Activated B cell treated with CpG ODN at 0.5 μM for 24 hours (primary cell): ENCODE measurements around the gene KCNQ2. TPM values are rescaled to one million over a fixed set of nuclear protein-coding genes. Genes with fewer than 3 reads are reported as not detected.

Source experiments
- ATAC-seq: fragments of 200-7000 bp; cut with Tn5 transposase; one replicate; pipeline ENCODE4 v1.10.0; 2021; ENCODE audit warnings: low read depth, mild to moderate bottlenecking, moderate library complexity
- CTCF ChIA-PET: fragments of 350-600 bp; sonication (Branson Sonifier 250); formaldehyde crosslinking; loops from one replicate; lab custom pipeline; 2021; ENCODE audit warnings: antibody characterized with exemption; lab: Charles Lee
- POLR2A ChIA-PET: fragments of 350-600 bp; sonication (Branson Sonifier 250); formaldehyde crosslinking; loops from one replicate; lab custom pipeline; 2021; ENCODE audit warnings: antibody characterized with exemption; lab: Charles Lee
- DNase-seq: peaks from one replicate; pipeline ENCODE4 v3.0.0; 2022
- H3K27ac Mint-ChIP-seq: one replicate; pipeline ENCODE4 v1.8.0; 2020; ENCODE audit warnings: mixed read lengths
- H3K27me3 Mint-ChIP-seq: one replicate; pipeline ENCODE4 v1.8.0; 2021; ENCODE audit warnings: mixed read lengths
- H3K36me3 Mint-ChIP-seq: one replicate; pipeline ENCODE4 v1.8.0; 2021; ENCODE audit warnings: low read depth, mixed read lengths
- H3K4me1 Mint-ChIP-seq: one replicate; pipeline ENCODE4 v1.8.0; 2021; ENCODE audit warnings: mixed read lengths
- H3K4me3 Mint-ChIP-seq: one replicate; pipeline ENCODE4 v1.8.0; 2020; ENCODE audit warnings: mild to moderate bottlenecking, mixed read lengths
- H3K9me3 Mint-ChIP-seq: one replicate; pipeline ENCODE4 v1.8.0; 2020; ENCODE audit warnings: mixed read lengths
- CTCF ChIP-seq: fragments of 200-600 bp; IDR thresholded peaks from one replicate; pipeline ENCODE4 v1.8.0; 2022; ENCODE audit warnings: antibody characterized with exemption, mild to moderate bottlenecking
- intact Hi-C: fragments of 100-400 bp; cut with micrococcal nuclease; formaldehyde crosslinking; loops from one replicate; pipeline ENCODE4 v1.15.1; 2024
- total RNA-seq: library from RNA; stranded (reverse); gene quantifications from 2 replicates; pipeline ENCODE4 v1.2.3, GENCODE V29; 2022

The KCNQ2 gene
- total RNA-seq, 1 donor from 2014 or later, result not detected

GRCh38 chr20:63462244-63462643 lies 10.2 kb downstream of the KCNQ2 start:
- POLR2A ChIA-PET, result no interaction called here
- H3K9me3 Mint-ChIP-seq, result no peaks in the 10 kb centered on the region
- ATAC-seq, result no peak
- H3K27ac Mint-ChIP-seq, result no peak overlapping the region
- DNase-seq, result no peak
- no peaks in the 10 kb centered on the region for H3K36me3 Mint-ChIP-seq
- H3K4me1 Mint-ChIP-seq, result peaks cover 8% of the 10 kb centered on the region
- peaks cover 42% of the 10 kb centered on the region for H3K27me3 Mint-ChIP-seq
- CTCF ChIA-PET, result no interaction called here
- intact Hi-C loops, result no loop called here
- TF ChIP-seq CTCF, result no peak
- H3K4me3 Mint-ChIP-seq, result no peak overlapping the region

- POLR2A ChIA-PET, result no interaction called here
- Mint-ChIP-seq H3K27me3 (peaks cover 41% of the 10 kb centered on the region), H3K27ac (no peak overlapping the region), H3K4me1 (peaks cover 8% of the 10 kb centered on the region), H3K4me3 (no peak overlapping the region), H3K36me3 (no peaks in the 10 kb centered on the region), H3K9me3 (no peaks in the 10 kb centered on the region)
- DNase-seq, result no peak
- peak; percentile 25 for ATAC-seq
- TF ChIP-seq CTCF, result no peak
- intact Hi-C loops, result no loop called here
- CTCF ChIA-PET, result no interaction called here
Measured at GRCh38 chr20:63461104-63461763, 11.2 kb downstream of the KCNQ2 start.

- Mint-ChIP-seq H3K9me3 (no peaks in the 10 kb centered on the region), H3K27ac (no peak overlapping the region), H3K4me1 (peaks cover 11% of the 10 kb centered on the region), H3K4me3 (no peak overlapping the region), H3K27me3 (peaks cover 36% of the 10 kb centered on the region), H3K36me3 (no peaks in the 10 kb centered on the region)
- POLR2A ChIA-PET, result no interaction called here
- DNase-seq (no peak), ATAC-seq (no peak)
- CTCF ChIA-PET, result no interaction called here
- TF ChIP-seq CTCF, result no peak
- intact Hi-C loops, result no loop called here
Measured at GRCh38 chr20:63459070-63459380, 13.4 kb downstream of the KCNQ2 start.

GRCh38 chr20:63458170-63459069 lies 14.0 kb downstream of the KCNQ2 start:
- ATAC-seq (no peak), DNase-seq (no peak)
- intact Hi-C loops, result no loop called here
- CTCF ChIA-PET, result no interaction called here
- Mint-ChIP-seq H3K27ac (no peak overlapping the region), H3K4me1 (peaks cover 11% of the 10 kb centered on the region), H3K9me3 (no peaks in the 10 kb centered on the region), H3K27me3 (peaks cover 34% of the 10 kb centered on the region), H3K36me3 (no peaks in the 10 kb centered on the region), H3K4me3 (no peak overlapping the region)
- POLR2A ChIA-PET, result interaction anchor here (1.4 kb wide), 1 partner anchor 63 kb away, joined by 3 read pairs; the partner anchor contains the start of gene PPDPF
- TF ChIP-seq CTCF, result no peak

- Mint-ChIP-seq H3K27me3 (peaks cover 29% of the 10 kb centered on the region), H3K4me3 (no peak overlapping the region)
Measured at GRCh38 chr20:63457737-63458136, 14.7 kb downstream of the KCNQ2 start.

More at GRCh38 chr20:63457737-63458136, 14.7 kb downstream of the KCNQ2 start:
- no peak for TF ChIP-seq CTCF
- no peak overlapping the region for H3K27ac Mint-ChIP-seq
- ATAC-seq (peak; percentile 52), DNase-seq (no peak)
- ChIA-PET CTCF (no interaction called here), POLR2A (interaction anchor here (1.4 kb wide), 1 partner anchor 63 kb away, joined by 3 read pairs; the partner anchor contains the start of gene PPDPF)
- intact Hi-C loops, result no loop called here
- peaks cover 11% of the 10 kb centered on the region for H3K4me1 Mint-ChIP-seq
- no peaks in the 10 kb centered on the region for H3K36me3 Mint-ChIP-seq
- H3K9me3 Mint-ChIP-seq, result no peaks in the 10 kb centered on the region
